Spinal cord (tissue), 10 donors: ENCODE measurements around the gene CREBBP. TPM values are rescaled to one million over a fixed set of nuclear protein-coding genes. Genes with fewer than 3 reads are reported as not detected.

Experiments
- DNase-seq, 6 donors: peaks; one replicate each; pipeline versions ENCODE4 v3.0.0 to v3.0.0-alpha.2; 2013 to 2015; ENCODE audit warnings: low spot score in 6 of 6, low read depth in 4 of 6
- H3K27ac ChIP-seq: one replicate; pipeline ENCODE4 v1.5.1; 2013; ENCODE audit warnings: low read depth, low read length, control low read depth
- H3K27me3 ChIP-seq: one replicate; pipeline ENCODE4 v1.6.1; 2013; ENCODE audit warnings: low read length; ENCODE audit not compliant: control insufficient read depth, insufficient read depth
- H3K36me3 ChIP-seq: one replicate; pipeline ENCODE4 v1.6.1; 2013; ENCODE audit warnings: low read length; ENCODE audit not compliant: control insufficient read depth, insufficient read depth
- H3K4me1 ChIP-seq: one replicate; pipeline ENCODE4 v1.6.1; 2013; ENCODE audit warnings: low read length; ENCODE audit not compliant: control insufficient read depth, insufficient read depth
- H3K4me3 ChIP-seq: one replicate; pipeline ENCODE4 v1.5.1; 2013; ENCODE audit warnings: low read depth, low read length, control low read depth
- H3K9me3 ChIP-seq: one replicate; pipeline ENCODE4 v1.6.1; 2013; ENCODE audit warnings: low read length; ENCODE audit not compliant: control insufficient read depth, insufficient read depth
- WGBS: methylation state at CpG from one replicate; pipeline ENCODE4 v1.1.5; 2013; ENCODE audit warnings: missing lambda C conversion rate; ENCODE audit not compliant: insufficient coverage; 5-methylcytosine and 5-hydroxymethylcytosine counted together
- polyA plus RNA-seq, 2 donors: library from polyadenylated mRNA; unstranded; fragments of 120-200 nt; gene quantifications; one replicate each; pipeline ENCODE4 v1.2.1, GENCODE V29; 2013; ENCODE audit not compliant: insufficient read length in 2 of 2
- total RNA-seq, 2 donors: library from RNA; depleted of rRNA in 1 of 2; stranded (reverse); fragments of 120-200 nt in 1 of 2; fragments of >200 nt in 1 of 2; gene quantifications; one replicate each; pipeline versions ENCODE4 v1.2.3 to v1.2.4, GENCODE V29; 2013 to 2014
- donor health status: healthy.

The CREBBP gene
- total and polyA plus RNA-seq, 4 donors, result 41.5 to 64.3 (median 61.4) TPM

GRCh38 chr16:3882531-3882930 lies 2.0 kb upstream of the CREBBP start:
- H3K9me3 ChIP-seq, result no peaks in the 10 kb centered on the region
- WGBS, result 94% methylated on average over 3 of the region's 3 CpGs

DNA sequence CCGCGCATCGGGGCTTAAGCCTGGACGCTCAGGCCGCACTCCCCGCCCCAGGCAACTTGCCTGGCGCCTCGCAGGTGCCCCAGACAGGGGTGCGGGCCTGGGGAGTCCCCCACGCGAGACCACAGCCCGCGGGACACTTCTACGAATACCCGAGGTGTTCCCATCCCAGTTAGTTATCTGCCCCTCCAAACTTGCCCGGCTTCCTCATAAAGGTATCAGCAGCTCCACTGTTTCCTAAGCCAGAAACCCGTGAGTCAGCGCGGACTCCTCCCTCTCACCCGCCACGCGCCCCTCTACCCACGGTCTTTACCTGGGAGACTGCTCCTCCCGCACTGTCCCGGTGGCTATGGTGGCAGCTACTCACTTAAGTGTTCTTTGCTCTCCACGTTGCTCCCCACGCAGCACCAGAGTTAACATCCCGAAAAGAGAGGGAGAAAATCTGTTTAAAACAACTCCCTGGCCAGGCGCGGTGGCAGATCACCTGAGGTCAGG lies 1.0 kb upstream of the CREBBP start:
- no peak for DNase-seq
- Histone ChIP-seq H3K4me3 (peak overlapping the region; percentile 48), H3K27ac (no peak overlapping the region), H3K9me3 (no peaks in the 10 kb centered on the region), H3K27me3 (no peaks in the 10 kb centered on the region), H3K4me1 (peaks cover 20% of the 10 kb centered on the region), H3K36me3 (no peaks in the 10 kb centered on the region)
- 55% methylated on average over 27 of the region's 30 CpGs for WGBS

More at GRCh38 chr16:3882531-3882930, 2.0 kb upstream of the CREBBP start:
- Histone ChIP-seq H3K4me1 (peaks cover 10% of the 10 kb centered on the region), H3K27ac (no peak overlapping the region), H3K36me3 (no peaks in the 10 kb centered on the region), H3K27me3 (no peaks in the 10 kb centered on the region), H3K4me3 (no peak overlapping the region)
- no peak for DNase-seq

DNA sequence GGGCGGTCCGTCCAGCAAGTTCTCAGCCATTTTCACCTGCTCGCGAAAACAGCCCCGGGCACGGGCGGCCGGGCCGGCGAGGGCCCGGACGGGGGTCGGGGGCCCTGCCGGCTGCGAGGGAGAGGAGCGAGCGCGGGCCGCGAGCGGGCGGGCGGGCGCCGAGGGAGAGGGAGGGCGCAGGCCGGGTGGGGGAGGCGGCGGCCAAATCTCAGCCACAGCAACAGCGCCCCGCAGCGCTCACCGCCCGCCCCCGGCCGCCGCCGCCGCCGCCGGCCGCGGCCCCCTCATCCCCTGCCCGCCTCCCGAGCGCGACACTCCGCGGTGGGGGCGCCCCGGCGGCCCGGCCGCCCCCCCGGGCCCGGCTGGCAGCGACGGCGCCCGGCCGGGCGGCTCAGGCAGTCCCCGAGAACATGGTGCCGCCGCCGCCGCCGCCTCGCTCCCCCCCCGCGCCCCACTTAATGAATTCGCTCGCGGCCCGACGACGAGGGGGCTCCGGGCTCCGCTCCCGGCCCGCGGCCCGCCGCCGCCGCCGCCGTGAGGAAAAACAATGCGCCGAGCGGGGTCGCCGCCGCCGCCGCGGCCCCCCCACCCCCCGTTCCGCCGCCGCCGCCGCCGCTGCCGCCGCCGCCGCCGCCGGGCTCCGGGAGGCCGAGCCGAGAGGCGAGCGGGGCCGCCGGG lies 487 bp downstream of the CREBBP start:
- no peaks in the 10 kb centered on the region for H3K36me3 ChIP-seq
- no peak overlapping the region for H3K27ac ChIP-seq
- under 1% methylated on average over 110 of the region's 117 CpGs for WGBS

DNA sequence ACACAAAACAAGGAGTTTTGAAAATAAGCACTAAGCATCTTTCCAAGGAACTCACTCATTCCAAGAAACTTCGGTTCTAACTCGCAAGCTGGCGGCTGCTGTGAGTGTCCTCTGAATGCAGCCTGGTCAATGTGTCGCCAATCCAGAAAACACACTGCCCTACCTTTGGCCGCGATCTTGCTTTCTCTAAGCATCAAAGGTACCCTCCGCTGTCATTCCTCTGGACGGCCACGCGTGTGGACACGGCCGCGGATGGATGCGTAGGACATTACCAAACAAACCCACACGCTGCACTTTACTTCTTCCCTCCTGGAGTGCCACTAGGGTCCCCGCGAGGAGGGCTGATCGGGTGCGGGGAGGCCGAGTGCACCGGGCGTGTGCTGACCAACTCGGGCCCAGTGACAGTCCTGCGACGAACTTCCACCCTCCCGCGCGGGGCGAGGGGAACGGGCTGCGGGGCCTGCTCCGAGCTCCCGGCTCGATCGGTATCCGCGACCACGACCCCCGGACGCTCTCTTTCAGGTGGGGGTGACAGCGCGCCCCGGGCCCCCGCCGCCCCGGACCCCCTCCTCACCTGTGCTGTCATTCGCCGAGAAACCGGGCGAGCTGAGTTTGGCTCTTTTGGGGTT lies 1.1 kb downstream of the CREBBP start:
- no peaks in the 10 kb centered on the region for H3K9me3 ChIP-seq
- H3K27ac ChIP-seq, result no peak overlapping the region
- H3K4me3 ChIP-seq, result peak overlapping the region; percentile 79
- no peaks in the 10 kb centered on the region for H3K27me3 ChIP-seq
- WGBS, result 0% methylated on average over 42 of the region's 50 CpGs
- peak in 1 of 6 donors; percentile 42 for DNase-seq
- no peaks in the 10 kb centered on the region for H3K36me3 ChIP-seq
- H3K4me1 ChIP-seq, result peaks cover 31% of the 10 kb centered on the region

More for the DNA sequence above, 487 bp downstream of the CREBBP start:
- DNase-seq, result peak in 4 of 6 donors; percentile 32 to 85 (median 60)
- Histone ChIP-seq H3K27me3 (no peaks in the 10 kb centered on the region), H3K4me1 (peaks cover 29% of the 10 kb centered on the region), H3K4me3 (peak overlapping the region; percentile 79), H3K9me3 (no peaks in the 10 kb centered on the region)

DNA sequence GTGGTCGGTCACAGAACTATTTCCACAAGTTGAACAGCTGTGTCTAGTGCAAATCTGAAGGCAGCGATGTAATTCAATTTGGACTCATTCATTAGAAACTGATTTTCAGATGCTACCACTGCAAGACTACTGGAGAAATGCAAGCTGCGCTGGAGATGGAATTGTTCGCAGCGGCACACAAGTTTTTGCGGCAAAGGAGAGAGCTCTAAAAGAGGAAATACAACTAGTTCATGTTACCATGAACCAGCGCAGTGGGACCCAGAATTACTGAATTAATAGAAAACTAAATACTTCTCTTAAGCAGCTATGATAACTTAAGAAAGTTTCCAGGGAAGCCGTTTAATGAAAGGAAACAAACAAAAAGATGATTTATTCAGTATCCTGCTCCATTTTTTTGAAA lies 1.9 kb downstream of the CREBBP start:
- WGBS, result 0% methylated on average over 2 of the region's 8 CpGs
- Histone ChIP-seq H3K4me1 (peaks cover 38% of the 10 kb centered on the region), H3K9me3 (no peaks in the 10 kb centered on the region), H3K4me3 (peak overlapping the region; percentile 79), H3K27ac (no peak overlapping the region), H3K27me3 (no peaks in the 10 kb centered on the region), H3K36me3 (no peaks in the 10 kb centered on the region)
- DNase-seq, result peak in 1 of 6 donors; percentile 55

DNA sequence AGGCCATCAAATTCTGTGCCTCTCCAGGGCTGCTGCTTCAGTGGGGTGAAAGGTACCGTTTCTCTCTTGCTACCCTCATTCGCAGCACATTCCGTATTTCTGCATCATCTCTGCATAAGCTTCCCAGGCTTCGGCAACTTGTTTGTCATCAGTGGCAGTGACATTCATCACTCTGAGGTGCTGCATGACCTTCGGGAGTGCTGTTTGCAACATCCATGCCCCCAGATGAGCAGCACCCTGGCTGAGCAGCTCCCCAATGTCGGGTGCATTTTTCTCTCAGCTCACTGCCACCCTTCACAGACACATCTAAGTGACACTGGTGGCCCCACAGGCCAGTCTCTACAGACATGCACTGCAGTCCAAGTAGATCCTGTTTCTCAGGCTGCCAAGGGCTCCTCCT lies 3.8 kb downstream of the CREBBP start:
- Histone ChIP-seq H3K4me1 (peaks cover 52% of the 10 kb centered on the region), H3K36me3 (no peaks in the 10 kb centered on the region), H3K27me3 (no peaks in the 10 kb centered on the region), H3K9me3 (no peaks in the 10 kb centered on the region), H3K4me3 (no peak overlapping the region), H3K27ac (no peak overlapping the region)
- DNase-seq, result no peak
- WGBS, result 47% methylated on average over 5 of the region's 6 CpGs

GRCh38 chr16:3876160-3876559 lies 4.4 kb downstream of the CREBBP start:
- no peaks in the 10 kb centered on the region for H3K9me3 ChIP-seq
- no peaks in the 10 kb centered on the region for H3K36me3 ChIP-seq
- no peak overlapping the region for H3K4me3 ChIP-seq
- H3K4me1 ChIP-seq, result peaks cover 49% of the 10 kb centered on the region
- H3K27me3 ChIP-seq, result no peaks in the 10 kb centered on the region
- H3K27ac ChIP-seq, result no peak overlapping the region
- no peak for DNase-seq

- WGBS, result 62% methylated on average over 11 of the region's 15 CpGs
- Histone ChIP-seq H3K27ac (no peak overlapping the region), H3K36me3 (no peaks in the 10 kb centered on the region), H3K4me1 (peaks cover 54% of the 10 kb centered on the region), H3K27me3 (no peaks in the 10 kb centered on the region), H3K9me3 (no peaks in the 10 kb centered on the region), H3K4me3 (no peak overlapping the region)
- no peak for DNase-seq
These were observed 5.5 kb downstream of the CREBBP start for GRCh38 chr16:3874794-3875692.

GRCh38 chr16:3874242-3874641 lies 6.3 kb downstream of the CREBBP start:
- no peak overlapping the region for H3K27ac ChIP-seq
- peaks cover 54% of the 10 kb centered on the region for H3K4me1 ChIP-seq
- H3K27me3 ChIP-seq, result no peaks in the 10 kb centered on the region
- H3K9me3 ChIP-seq, result no peaks in the 10 kb centered on the region
- no peaks in the 10 kb centered on the region for H3K36me3 ChIP-seq
- DNase-seq, result no peak
- H3K4me3 ChIP-seq, result no peak overlapping the region
- WGBS, result 47% methylated on average over 8 of the region's 8 CpGs
